Measurements from ENCODE around the gene MRPL39. TPM values are rescaled to one million over a fixed set of nuclear protein-coding genes. Genes with fewer than 3 reads are reported as not detected.

The MRPL39 gene
- total and polyA plus RNA-seq, 2 experiments from 2014 or later: 50.5 to 132 TPM

- Histone ChIP-seq H3K27me3 (ENCODE audit: insufficient read depth) (peaks cover 24% of the 10 kb centered on the region), H3K79me2 (replicated peaks; ENCODE audit: insufficient read depth) (no peaks in the 10 kb centered on the region), H3F3A (replicated peaks; ENCODE audit: low read depth) (peaks cover 2% of the 10 kb centered on the region; the same call in 1 of the 2 replicates), H4K20me1 (replicated peaks; ENCODE audit: insufficient read depth) (no peaks in the 10 kb centered on the region), H3K9me2 (ENCODE audit: insufficient read depth) (0 out of 2 replicates have a peak, but pooled peaks cover 5% of the 10 kb centered on the region), H2AFZ (no peak overlapping the region), H3K4me3 (no peak overlapping the region), H3K27ac (ENCODE audit: low read depth) (no peak overlapping the region), H3K4me1 (ENCODE audit: insufficient read depth) (peaks cover 10% of the 10 kb centered on the region; the same call in 1 of the 2 replicates), H3K36me3 (ENCODE audit: insufficient read depth) (no peaks in the 10 kb centered on the region), H3K4me2 (no peak overlapping the region)
- peaks cover 10% of the 10 kb centered on the region for H3K27me3 Mint-ChIP-seq (ENCODE audit: insufficient read depth, low read depth, poor library complexity)
- no peaks in the 10 kb centered on the region for H3K9me3 Mint-ChIP-seq
- no peak overlapping the region for H3K4me3 Mint-ChIP-seq
- no peak for DNase-seq (ENCODE audit: low spot score)
- TF ChIP-seq JUNB (IDR thresholded peaks at IDR 0.05; ENCODE audit: unreplicated experiment): no peak
- no peak for TF ChIP-seq STAT1 (IDR thresholded peaks at IDR 0.05; ENCODE audit: unreplicated experiment)
- TF ChIP-seq ZNF462 (CRISPR knock-in tag; IDR thresholded peaks at IDR 0.05): no peak
- no peak for TF ChIP-seq ZNF331 (CRISPR knock-in tag; IDR thresholded peaks at IDR 0.05; ENCODE audit: low read depth)
- peaks cover 17% of the 10 kb centered on the region for H3K4me1 Mint-ChIP-seq
- no peaks in the 10 kb centered on the region for H3K36me3 Mint-ChIP-seq (ENCODE audit: low read depth)
- H3K27ac Mint-ChIP-seq: no peak overlapping the region
- ATAC-seq: no peak
These were observed 29.4 kb upstream of the MRPL39 start for GRCh38 chr21:25636727-25637126.

GRCh38 chr21:25635310-25635709 is 28.0 kb upstream of the MRPL39 start:
- H3K79me2 ChIP-seq (replicated peaks; ENCODE audit: insufficient read depth): no peaks in the 10 kb centered on the region
- H3K27ac Mint-ChIP-seq: no peak overlapping the region
- H3K27me3 Mint-ChIP-seq (ENCODE audit: insufficient read depth, low read depth, poor library complexity): peaks cover 6% of the 10 kb centered on the region
- H3F3A ChIP-seq (replicated peaks; ENCODE audit: low read depth): peaks cover under 1% of the 10 kb centered on the region; the same call in 1 of the 2 replicates
- no peak overlapping the region for H3K4me3 Mint-ChIP-seq
- ATAC-seq (no peak), DNase-seq (ENCODE audit: low spot score) (no peak)
- H3K4me1 Mint-ChIP-seq: peaks cover 13% of the 10 kb centered on the region
- peaks cover 14% of the 10 kb centered on the region for H3K27me3 ChIP-seq (ENCODE audit: insufficient read depth)
- H3K4me1 ChIP-seq (ENCODE audit: insufficient read depth): peaks cover 10% of the 10 kb centered on the region; the same call in 1 of the 2 replicates
- no peak overlapping the region for H3K4me2 ChIP-seq
- 0 out of 2 replicates have a peak, but pooled peaks cover 5% of the 10 kb centered on the region for H3K9me2 ChIP-seq (ENCODE audit: insufficient read depth)
- no peaks in the 10 kb centered on the region for H4K20me1 ChIP-seq (replicated peaks; ENCODE audit: insufficient read depth)
- no peak overlapping the region for H3K4me3 ChIP-seq
- H3K36me3 ChIP-seq (ENCODE audit: insufficient read depth): no peaks in the 10 kb centered on the region
- H3K27ac ChIP-seq (ENCODE audit: low read depth): no peak overlapping the region
- no peak overlapping the region for H2AFZ ChIP-seq
- no peaks in the 10 kb centered on the region for H3K36me3 Mint-ChIP-seq (ENCODE audit: low read depth)
- no peaks in the 10 kb centered on the region for H3K9me3 Mint-ChIP-seq
- TF ChIP-seq POLR2AphosphoS5 (IDR thresholded peaks at IDR 0.05; ENCODE audit: low read depth) (no peak), EZH2 (IDR thresholded peaks at IDR 0.05; ENCODE audit: low read depth, unreplicated experiment) (no peak), ZNF462 (CRISPR knock-in tag; IDR thresholded peaks at IDR 0.05) (no peak)

Measured in GM23338 (cell line).